Putamen (tissue), 1 donor: Measurements from ENCODE around the gene RBM44.

Experiments
- DNase-seq: peaks from one replicate; pipeline ENCODE4 v3.0.0-alpha.2; 2016; ENCODE audit warnings: low spot score

Gene RBM44

DNA sequence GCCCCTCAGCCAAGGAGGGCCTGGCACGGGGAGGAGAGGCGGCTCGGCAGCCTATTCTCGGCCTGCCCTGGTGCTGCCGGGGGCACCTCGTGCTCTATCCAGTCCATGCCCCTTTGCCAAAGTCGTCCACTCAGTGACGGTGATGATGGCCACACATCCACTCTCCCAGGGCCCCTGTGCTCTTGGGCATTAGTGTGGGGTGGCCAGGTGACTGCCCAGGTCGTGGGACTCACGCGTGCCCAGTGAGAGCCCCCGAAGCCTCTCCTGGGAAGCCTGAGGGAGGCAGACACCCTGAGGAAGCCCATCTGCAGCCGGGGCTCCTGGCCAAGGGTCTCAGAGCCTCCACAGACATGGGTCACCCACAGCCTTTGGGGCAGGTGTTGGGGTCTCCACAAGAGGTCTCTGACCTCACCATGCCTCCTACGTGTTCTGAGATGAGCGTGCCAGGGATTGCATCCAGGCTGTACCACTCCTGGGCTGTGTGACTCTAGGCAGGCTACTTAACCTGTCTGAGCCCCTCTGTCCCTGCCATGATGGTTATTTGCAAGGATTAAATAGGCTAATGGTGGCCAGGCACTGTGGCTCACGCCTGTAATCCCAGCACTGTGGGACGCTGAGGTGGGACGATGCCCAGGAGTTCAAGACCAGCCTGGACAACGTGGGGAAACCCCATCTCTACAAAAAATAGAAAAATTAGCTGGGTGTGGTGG, 73.8 kb downstream of the RBM44 start:
- no peak for DNase-seq

DNA sequence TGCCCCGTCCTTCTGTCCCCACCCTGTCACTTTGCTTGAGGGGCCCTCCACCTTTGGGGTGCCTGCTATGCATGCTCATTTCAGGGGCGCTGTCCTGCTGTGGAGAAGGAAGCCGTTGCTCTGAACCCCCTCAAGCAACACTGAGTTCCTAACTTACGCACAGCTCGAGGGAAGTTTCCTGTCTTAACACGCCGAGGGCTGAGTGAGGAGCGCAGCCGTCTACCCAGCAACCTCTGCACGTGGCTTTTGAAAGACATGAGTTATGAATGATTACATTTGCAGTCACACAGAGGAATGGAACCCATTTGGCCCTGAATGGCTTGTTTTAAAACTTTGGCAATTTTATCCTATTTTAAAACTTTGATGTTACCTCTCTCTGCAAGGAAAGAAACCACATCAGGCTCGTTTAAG, 74.8 kb downstream of the RBM44 start:
- no peak for DNase-seq

DNA sequence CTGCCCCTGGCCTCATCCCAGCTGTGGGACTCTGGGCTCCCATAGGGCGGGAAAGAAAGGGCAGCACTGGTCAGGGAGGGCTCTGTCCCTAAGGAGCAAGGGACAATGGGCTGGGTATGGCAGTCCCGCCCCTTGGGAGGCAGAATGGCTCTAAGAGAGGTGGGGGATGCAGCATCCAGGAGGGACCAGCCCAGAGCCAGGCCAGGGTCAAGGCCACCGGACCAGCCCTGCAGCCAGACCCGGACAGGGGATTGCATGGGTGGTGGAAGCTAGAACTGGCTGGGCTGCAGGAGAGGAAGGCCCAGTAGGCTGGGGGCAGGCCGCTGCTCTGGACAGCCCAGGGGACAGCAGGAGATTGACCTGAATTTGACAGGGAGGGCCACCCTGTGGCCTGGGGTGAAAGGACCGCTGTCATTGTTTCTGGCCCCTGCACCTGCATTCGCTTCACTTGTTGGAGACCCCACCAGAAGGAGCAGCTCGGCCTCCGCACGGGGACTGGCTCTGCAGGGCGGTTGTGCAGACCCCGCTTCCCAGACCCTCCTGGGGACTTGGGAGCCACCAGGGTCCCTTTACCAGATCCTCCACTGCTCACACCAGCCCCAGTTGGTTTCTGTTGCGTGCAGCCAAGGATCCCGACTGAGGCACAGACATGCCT, 75.4 kb downstream of the RBM44 start:
- no peak for DNase-seq

DNA sequence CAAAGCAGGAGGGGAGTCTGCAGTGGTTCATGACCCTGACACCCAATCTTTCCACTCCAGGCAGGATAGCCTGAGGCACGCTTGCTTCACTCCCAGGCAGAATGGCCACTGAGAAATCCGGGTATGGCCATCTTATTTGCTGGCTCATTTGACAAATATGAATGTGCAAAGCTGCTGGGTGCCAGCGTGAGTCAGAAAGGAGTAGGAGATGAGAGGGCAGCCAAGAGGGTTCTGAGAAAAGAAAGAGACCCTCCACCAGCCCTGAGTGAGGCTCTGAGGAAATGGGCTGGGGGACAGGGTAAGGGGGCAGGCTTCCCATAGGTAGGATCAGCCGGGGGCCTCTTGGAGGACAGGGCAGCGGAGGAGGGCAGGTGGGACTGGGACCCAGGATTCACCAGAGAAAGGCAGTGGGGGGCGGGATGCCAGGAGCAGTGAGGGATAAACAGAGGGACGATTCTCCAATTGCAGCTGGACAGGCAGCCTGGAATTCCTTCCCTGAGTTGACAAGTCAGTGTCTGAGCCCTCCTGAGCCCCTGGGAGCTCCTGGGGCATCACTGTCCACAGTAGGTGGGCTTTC, 76.1 kb downstream of the RBM44 start:
- no peak for DNase-seq

DNA sequence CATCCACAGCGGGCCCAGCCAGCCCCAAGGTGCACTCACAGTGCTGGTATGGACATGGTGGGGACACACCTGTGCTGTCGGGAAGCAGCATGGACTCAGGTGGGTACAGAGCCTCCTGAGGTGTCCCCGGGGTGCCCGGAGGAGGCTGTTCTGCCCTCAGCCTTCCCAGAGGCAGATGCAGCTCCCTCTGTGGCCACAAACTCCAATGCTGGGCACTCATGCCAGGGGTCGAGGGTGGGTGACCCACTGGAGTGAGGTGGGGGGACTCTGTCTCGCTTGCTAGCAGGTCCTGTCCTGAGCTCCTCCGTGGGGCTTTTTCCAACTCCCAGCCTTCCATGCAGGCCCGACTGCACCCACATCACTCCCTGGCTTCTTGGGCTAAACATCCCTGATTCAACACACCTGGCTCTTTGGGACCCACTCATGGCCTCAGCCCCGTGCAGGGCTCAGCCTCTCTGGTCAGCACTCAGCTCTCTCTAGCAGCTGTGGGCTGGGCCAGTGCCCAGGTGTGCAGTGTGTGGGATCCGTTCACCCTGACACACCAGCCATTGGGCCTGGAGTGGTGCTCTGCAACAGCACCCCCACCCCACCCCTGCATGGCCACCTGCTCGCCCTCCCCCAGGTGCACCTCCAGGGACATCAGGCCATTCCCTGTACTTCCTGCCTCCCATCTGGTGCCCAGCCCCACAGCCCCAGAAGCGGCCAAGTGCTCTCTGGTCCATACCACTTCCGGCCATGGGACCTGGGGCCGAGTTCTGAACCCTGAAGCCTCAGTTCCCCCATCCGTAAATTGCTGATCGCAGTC, 76.9 kb downstream of the RBM44 start:
- DNase-seq, result no peak

DNA sequence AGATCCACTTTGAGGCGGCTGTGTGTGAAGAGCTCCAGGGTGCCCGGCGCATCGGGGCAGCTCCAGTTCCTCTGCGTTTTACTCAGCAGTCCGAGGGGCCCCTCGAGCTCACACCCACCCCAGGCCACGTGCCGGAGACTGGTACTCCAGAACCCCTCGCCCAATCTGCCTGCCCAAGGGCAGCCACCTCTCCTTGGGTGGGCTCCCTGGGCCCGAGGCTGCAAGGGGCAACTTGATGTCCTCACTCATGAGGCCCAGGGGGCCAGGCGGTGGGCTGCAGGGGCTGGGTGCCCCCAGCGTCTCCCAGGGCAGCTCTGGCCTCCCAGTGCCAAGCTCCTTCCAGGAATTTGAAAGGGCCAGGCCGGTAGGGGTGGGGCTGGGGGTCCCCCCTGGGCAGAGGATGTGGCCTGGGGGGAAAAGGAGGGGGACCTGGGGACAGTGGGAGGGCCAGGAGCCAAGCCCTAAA, 77.5 kb downstream of the RBM44 start:
- DNase-seq, result no peak

DNA sequence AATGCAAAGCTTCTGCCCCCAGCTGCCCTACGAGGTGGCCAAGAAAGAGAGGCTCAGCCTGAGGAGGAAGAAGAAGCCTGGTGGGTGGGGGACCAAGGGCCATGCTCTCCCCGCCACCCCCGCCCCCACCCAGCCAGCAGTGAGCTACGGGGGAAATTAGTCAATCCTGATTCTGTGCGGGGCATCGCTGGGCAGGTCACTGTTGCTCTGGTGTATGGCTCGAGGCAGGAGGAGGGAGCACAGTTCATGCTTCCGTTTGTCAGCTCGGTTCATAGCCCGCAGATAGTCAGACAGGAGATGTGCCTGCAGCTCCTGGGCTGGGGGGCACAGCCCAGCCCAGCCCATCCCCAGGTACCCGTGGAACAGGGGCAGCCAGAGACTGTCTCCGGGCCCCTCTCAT, 78.0 kb downstream of the RBM44 start:
- DNase-seq, result no peak

DNA sequence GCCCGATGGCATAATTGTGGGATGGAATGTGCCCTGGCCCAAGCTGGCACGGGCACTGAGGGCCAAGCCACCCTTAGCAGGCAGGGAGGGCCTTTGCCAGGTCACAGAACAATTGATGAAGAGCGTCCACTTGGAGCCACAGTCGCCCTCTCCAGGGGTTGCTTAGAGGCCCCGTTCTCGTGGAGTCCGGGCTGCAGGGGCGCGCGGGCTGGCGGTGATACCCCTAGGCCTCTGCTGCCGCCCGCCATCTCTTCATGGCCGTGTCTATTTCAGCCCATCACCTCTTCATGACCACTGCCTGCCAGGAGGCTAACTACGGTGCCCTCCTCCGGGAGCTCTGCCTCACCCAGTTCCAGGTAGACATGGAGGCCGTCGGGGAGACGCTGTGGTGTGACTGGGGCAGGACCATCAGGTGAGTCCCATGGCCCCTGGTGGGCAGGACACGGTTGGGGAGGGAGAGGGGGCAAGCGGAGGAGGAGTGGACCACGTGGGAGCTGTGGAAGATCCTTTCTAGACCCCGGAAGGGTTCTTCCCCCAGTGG, 78.4 kb downstream of the RBM44 start:
- no peak for DNase-seq

DNA sequence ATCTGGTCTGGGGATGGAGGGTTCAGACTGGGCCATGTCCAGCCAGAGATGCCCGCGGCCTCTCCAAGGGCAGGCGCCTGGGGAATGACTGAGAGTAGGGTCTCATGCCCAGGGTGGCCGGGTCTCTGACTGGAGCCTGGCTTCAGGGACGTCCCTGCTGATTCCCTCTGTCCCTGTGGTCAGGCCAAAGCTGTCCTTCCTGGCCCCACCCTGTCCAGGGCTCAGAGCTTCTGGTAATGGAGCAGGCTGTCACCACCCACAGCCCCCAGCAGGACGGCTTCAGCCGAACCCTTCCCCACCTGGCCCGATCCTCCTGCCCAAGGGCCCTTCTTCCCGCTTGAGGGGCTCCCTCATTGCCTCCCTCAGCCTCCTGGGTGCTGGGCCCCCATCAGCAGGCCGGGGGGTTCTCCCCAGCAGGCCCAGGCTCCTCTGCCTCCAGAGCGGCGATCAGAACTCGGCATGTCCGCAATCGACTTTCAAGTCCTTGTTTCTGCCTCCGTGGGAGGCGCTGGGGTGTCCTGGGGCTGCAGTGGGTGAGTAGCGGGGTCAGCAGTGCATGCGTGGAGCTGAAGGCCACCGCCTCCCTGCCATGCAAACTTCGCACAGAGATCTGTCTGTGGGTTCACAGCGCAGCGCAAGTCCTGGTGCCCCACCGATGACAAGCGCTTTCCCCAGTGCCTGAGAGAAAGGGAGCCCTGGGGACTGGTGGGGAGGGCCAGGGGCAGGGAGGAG, 79.2 kb downstream of the RBM44 start:
- DNase-seq, result no peak

DNA sequence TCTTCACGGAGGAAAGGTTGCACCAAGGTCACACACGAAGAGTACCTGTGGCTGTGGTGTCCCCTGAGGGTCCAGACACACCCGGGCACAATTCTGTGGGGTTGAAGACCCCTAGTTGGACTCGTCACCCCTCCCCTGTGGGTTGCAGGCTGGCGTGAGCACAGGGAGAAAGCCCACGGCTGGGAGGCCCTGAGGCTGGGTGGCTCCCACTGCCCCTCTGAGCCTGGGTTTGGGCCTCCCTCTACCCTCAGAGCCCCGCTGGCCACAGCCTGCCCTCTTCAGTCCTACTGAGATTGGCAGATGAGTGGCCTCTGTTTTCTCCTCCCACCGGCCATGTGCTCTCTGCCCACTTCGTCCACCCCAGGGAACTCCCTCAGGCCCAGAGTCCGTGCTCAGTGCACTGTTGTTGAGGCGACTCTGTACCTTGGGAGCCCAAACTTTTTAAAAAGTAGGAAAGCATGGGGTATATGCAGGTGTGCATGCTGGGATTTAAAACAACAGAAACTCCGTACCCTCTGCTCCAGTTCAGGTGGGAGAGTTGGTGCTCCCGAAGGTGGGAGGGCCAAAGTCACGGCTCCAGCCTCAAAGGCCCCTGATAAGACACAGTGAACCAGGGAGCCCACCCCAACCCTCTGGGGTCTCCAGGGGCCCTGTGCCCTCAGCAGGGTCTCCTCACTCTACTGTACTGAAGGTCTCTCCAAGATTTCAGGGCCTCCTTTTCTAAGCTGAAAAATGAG, 79.9 kb downstream of the RBM44 start:
- DNase-seq, result no peak

DNA sequence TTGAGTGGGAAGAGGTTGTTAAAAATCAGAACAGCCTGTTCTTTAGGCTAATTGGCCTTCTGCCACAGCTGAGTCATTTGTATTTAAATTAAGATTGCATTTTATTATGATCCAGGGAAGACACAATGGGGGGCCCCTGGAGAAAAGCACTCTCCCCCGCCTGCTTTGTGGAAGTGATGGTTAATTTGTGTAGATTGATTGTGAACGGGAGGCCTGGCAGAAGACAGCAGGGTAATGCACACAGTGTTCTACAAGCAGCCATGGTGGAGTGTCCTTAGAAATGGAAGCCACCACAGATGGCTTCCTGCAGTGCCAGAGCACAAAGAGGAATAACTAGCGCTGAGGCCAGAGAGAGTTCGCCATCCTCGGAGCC, 80.5 kb downstream of the RBM44 start:
- peak; percentile 80 for DNase-seq

DNA sequence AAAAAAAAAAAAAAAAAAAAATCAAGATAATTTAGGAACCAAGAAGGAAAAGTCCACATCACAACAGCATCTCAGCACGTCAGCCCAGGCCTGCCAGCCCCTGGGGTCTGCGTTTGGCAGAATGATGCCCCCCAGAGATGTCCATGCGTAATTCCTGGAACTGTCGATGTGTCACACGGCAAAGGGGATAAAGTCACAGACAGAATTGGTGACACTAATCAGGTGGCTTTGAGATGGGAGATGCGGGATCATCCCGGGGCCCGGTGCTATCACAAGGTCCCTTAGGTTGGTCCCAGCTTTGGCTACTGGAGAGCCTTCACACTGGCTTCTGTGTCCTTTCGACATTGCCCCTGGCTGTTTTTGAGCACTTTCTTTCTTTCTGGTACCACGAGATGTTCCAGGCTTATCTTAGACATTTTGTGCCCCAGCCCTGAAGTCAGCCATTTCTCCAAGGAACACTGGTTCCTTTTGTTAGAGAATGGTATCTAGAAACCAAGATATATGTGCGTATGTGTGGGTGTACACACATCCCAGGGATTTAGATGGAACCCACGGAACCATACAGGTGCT, 81.5 kb downstream of the RBM44 start:
- no peak for DNase-seq

DNA sequence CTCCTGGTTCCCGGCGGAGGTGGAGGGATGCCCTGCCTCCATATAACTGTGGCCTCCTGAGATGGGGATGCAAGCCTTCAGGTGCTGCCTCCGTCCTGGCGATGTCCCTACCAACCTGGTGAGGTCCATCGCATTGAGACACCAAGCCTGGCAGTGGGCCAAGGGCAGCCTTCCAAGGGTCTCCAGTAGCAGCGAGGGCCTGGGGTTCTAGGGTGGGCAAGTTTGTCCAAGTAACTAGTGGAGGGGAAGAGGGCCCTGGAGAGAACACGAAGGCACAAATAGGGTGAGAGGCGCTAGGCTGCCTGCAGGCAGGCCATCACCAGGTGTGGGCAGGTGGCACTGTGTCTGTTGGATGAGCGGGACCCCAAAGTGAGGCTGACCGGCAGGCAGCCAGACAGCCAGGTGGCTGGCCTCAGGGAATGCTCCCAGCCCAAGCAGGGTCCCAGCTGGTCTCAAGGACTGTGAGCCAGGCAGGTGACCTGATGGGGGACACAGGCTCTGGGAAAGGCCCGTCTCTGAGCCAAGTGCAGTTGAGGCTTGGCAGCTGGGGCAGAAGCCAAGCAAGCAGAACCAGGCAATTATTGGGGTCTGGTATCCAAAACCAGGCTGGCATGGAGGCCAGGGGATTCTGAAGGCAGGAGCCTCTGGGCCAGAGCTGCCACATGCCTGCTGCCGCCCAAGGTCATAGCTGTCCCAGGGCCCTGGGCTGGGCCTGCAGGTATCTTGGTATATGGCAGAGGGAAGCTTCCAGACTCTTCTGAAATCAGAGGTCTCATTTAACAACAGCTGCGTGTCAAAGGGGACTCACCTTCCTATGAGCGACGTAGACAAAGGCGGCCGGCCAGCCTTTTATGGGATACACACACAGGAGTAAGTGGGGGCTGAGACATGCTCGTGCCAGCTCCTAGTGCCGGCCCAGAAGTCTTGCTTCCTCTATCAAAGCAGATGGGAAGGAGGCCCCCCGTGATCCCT, 84.2 kb downstream of the RBM44 start:
- no peak for DNase-seq

DNA sequence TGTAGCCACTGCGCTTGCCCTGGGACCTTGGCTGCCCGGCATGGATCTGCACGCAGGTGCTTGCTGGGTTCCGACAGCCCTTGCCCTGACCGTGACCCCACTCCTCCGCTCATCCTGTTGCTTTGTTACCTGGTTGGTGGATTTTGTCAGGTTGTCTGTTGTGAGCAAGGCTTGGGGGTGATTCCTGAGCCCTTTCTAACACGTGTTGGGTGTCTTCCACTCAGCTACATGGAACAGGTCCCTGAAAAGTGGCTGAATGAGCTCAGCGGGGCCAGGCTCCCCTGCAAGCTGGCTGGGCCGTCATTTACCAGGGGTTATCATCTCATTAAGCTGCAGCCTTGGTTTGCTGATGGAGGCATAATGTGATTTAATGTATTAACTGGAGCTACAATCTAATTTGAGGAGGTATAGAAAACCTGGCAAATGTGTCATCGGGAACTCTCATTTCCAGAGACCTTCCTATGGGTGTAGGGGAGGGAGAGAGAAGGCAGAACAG, 85.4 kb downstream of the RBM44 start:
- no peak for DNase-seq

DNA sequence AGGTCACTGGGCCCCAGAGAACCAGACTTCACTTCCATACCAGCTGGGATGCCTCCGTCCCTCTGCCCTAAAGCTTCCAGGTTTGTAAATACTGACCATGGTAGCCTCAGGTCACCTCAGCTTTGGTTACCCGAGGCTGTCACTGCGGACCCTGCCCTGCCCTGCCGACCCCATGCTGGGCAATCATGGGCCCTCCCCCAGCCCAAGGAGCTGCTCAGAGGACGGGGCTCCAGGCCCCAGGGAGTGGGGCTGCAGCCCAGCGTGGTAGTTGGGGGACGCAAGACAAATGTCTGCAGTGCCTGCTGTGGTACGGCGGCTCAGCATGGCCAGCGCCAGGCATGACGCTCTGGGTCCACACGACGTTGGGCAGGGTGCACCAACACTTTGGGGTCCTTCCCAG, 86.1 kb downstream of the RBM44 start:
- DNase-seq, result no peak

DNA sequence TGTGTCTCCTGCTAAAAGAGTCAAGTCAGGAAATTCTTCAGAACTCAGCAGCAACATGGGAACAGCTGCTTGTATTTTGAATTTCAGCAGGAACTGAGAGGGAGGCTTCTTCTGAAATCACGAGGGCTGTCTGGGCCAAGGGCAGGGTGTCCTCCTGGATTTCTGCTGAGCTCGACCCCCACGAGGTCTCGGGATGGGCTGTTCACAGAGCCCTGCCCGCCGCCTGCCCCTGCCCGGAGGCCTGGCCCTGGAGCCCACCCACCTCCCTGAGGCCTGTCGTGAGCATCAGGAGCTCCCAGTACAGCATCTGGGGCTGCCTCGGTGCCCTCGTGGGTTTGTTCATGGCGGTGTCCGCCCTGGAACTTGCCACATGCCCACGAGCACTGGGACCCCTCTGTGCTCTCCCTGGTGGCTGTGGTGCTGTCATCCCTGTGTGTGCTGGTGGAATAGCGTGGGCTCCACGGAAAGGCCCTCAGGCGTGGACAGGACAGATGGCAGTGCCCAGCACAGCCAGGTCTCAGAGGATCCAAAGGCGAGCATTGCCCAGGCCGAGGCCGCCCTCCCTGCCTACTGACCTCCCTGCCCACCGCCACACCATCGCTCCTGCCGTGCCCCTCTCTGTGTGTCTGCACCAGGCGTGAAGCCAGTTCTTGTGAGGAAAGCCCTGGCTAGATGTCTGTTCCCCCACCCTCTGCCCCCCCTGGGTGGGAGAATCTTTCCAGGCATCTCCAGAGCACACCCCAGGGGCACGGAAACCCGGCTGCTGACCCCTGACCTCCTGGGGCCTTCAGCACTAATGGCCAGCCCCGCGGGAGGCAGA, 86.7 kb downstream of the RBM44 start:
- no peak for DNase-seq

DNA sequence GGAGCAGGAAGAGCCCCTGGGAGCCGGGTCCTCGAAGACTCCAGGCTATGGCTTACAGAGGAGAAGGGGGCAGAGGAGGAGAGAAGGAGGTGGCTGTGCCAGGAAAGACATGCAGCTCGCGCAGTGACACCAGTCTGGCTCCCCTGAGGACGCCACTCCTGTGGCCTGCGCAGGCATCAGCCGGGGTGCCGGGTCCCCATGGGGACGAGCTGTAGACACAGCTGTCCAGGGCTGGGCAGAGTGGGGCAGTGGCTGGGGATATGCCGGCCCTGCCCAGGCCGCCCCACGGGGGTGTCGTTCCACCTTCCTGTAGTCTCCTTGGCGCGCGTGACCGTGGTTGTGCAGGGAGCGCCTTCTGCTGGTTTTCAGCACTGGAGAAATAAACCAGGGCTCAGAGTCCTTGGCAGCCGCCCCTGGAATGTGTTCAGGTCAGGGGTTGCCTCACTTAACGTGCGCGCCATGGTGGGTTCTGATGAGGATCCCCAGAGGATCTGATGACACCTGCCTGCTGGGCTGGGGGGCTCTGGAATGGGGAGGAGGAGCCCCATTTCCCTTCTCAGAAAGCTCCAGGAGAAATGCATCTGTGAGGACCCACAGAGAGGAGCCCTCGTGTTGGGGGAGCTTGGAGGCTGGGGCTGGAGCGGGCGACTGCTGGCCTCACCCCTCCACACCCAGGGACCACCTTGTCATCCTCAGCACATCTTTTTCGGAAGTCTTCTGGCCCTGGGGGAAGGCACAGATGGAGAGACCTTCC, 87.5 kb downstream of the RBM44 start:
- DNase-seq, result no peak
